Activated CD8-positive, alpha-beta memory T cell treated with anti-CD3 and anti-CD28 coated beads, Interleukin-2, amount 50 U/mL, for 1 hour (primary cell): Measurements from ENCODE around the gene SKAP2.

Experiments used
- DNase-seq: peaks from one replicate; pipeline ENCODE4 v3.0.0-alpha.2; 2020; ENCODE audit errors: extremely low read depth

SKAP2 gene

DNA sequence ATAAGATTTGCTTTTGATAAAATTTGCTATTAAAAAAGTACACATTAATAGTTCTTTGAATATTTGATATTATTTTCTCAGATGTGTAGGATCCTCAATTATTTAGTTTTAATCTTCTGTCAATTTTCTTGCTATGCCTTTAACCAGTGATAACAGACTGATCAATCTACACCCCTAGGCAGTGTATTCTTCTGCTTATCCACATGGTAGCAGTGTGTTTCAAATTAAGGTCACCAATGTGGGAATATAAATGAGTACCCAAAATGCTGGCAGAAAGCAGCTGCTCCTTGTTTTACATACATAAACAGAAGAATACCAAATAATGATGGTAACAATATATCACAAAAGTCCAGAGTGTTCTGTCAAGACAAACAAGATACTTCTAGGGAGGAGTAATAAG is 87.0 kb downstream of the SKAP2 start:
- DNase-seq, result no peak

DNA sequence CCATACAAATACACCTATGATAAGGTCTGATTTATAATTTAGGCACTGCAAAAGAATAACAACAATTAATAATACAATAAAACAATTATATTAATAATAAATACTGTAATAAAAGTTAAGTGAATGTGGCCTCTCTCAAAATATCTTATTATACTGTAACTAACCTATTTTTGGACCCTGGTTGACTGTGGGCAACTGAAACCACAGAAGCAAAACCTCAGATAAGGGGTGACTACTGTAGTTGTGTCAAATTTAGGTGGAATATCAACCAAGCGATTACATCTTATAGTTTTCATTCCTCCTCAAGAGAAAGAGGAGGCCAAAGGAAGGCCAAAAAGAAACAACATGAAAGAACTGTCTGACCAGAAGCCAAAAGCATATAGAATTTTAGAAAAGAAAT is 103.9 kb downstream of the SKAP2 start:
- DNase-seq, result no peak

- no peak for DNase-seq
Measured at GRCh38 chr7:26759108-26759507, 105.3 kb downstream of the SKAP2 start.

- no peak for DNase-seq
Measured at GRCh38 chr7:26743205-26743604, 121.2 kb downstream of the SKAP2 start.

GRCh38 chr7:26735976-26736600 is 128.3 kb downstream of the SKAP2 start:
- DNase-seq, result no peak

- no peak for DNase-seq
Measured at GRCh38 chr7:26729150-26729775, 135.1 kb downstream of the SKAP2 start.

GRCh38 chr7:26726051-26726450 is 138.3 kb downstream of the SKAP2 start:
- no peak for DNase-seq

DNA sequence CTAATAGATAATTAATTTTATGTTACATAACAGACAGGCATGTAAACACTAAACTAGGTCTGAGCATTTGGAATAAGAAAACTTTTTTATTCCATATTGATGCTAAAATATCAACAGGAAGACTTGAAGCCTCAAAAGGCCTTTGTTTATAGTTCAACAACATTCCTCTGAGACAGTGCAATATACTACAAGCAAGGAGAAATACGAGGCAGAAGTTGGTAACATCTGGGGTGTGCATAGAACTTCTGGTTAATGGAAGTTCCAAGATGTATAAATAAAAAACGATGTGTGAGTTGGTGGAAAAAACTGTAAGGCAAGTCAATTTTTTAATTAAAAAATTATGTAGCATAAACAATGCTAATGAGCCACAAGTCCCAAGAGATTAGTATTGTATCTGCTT is 139.6 kb downstream of the SKAP2 start:
- DNase-seq, result no peak

DNA sequence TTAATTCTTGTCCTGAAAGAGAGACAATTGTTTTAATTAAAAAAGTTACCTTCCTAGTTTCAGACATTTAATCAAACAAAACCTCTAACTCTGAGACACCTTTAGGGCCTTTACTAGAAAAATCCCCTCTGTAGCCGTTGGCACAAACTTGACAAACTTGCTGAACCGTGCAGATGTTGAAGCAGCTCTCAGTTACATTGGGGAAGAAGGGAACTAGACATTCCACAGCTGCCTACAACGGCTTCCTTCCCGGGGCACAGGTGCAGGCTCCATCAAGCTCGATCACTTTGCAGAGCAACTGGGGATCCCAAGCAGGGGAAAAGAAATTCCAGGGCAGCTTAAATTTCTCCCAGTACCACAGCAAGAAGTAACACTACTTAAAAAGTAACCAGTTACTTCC is 141.3 kb downstream of the SKAP2 start:
- no peak for DNase-seq

DNA sequence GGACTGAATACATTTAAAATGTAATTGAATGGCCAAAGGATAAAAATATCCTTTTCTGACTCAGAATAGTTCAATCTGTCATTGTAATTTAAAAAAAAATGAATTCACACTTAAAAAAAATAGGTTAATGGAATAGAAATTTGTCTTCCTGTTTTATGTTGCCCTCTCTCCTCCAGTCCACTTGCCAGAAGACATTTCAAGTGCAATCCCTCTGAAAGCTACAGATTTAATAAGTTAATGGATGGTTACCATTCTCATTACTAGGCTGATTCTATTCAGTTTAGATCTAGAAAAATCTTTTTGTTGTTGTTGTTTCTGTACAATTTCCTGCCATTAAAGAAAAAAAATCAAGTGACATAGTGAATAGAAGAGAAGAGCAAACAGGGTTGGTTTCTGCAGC is 142.9 kb downstream of the SKAP2 start:
- no peak for DNase-seq

GRCh38 chr7:26718063-26718462 is 146.3 kb downstream of the SKAP2 start:
- DNase-seq, result no peak

DNA sequence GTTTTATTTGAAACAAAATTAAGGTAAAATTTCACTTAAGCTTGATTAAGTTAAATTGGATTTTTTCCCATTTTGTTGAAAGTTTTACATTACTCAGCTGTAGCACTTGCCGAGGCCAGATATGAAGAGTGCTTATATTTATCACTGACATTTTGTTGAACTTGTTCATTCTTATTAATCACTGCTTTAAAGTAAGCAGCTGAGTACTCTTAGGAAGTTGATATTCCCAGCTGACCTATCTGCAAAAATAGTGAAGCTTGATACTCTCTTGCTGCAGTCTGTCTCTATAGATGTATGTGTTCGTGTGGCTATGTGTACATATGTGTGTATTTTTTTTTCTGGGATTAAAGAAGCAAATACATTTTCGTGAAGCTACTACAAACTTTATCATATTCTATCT is 150.0 kb downstream of the SKAP2 start:
- DNase-seq, result no peak

DNA sequence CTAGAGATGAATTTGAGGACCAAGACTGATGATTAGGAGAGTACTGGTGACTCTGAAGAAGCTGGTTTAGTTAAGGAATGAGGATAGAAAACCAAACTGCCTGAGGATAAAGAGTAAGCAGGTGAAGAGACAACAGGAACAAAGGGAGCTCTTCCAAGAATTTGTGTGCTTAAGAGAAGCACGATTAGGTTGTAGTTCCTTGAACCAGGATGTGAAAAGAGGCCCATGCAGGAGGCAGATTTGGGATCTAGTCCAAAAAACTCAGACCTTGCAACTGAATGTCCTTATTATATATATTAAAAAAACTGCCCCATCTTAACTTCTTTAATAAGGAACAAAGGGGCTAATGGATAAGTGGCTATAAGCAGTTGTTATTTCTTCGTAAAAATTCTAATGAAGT is 150.4 kb downstream of the SKAP2 start:
- DNase-seq, result no peak

GRCh38 chr7:26709210-26709990 is 155.0 kb downstream of the SKAP2 start:
- DNase-seq, result no peak

DNA sequence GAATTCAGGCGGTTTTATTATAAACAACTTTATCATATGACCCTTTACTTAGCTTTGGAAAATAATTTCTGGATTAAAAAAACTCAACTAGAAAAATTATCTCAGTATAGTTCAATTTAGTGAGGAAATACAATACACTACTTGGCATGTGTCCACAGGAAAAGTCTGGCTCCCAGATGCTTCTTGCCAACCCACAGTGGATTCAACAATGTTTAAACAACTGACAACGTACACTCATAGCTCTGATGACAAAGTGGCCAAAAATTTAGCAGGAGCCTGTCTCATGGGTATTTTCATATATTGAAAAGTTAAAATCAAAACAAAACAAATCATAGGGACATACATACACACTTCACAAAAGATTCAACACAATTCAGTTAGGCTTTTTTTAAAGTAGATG is 158.8 kb downstream of the SKAP2 start:
- DNase-seq, result no peak

- DNase-seq, result no peak
Measured at GRCh38 chr7:26704786-26705185, 159.6 kb downstream of the SKAP2 start.

GRCh38 chr7:26704036-26704435 is 160.4 kb downstream of the SKAP2 start:
- DNase-seq, result no peak

DNA sequence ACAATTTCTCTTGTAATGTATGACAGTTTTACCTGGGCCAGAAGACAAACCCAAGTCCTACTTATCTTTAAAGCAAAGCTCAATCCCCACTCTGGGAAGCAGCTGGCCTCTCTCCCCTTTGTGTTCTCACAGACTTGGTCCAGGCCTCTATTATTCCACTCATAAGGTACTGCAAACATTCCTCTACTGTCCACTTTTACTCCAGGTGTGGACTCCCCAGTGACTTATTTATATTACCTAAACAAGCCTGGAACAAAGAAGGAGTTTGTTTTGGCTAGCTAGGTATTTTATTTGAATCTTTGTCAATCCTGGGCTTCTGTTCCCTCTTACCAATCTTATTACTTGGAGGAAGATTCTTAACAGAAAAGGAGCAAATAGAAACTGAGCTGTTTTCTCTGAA is 163.5 kb downstream of the SKAP2 start:
- DNase-seq, result no peak

- no peak for DNase-seq
Measured at GRCh38 chr7:26700386-26700785, 164.0 kb downstream of the SKAP2 start.

DNA sequence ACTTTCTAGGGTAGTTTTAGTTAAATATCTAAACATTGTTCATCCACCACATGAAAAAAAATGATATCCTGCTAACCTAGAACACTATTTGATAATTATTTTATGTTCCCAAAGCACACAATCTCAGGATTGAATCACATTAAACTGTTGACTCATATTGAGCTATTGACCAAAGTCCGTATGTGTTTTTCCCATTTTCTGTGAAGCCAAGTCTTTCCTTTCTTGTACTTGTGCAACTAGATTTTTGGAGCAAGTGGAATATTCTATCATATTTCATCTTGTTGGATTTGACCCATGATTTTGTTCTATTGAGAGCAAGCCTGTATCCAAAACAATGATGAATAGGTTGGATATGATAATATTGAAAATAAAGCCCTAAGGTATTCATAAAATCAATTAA is 164.6 kb downstream of the SKAP2 start:
- no peak for DNase-seq

GRCh38 chr7:26698806-26699205 is 165.6 kb downstream of the SKAP2 start:
- no peak for DNase-seq

DNA sequence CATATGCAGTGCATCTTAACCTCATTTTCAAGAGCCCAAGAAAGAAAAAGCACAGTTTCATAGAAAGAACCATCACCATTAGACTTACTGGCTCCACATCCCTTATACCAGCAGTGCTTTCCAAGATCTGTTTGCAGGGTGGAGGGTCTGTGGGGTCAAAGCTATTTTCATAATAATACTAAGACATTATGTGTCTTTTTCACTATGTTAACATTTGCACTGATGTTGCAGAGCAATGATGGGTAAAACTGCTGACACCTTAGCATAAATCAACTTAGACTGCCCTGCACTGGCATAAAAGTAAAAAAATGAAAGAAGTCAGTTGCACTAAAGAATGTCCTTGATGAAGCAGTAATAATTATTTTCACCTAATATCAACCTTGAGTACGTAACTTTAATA is 166.2 kb downstream of the SKAP2 start:
- no peak for DNase-seq

DNA sequence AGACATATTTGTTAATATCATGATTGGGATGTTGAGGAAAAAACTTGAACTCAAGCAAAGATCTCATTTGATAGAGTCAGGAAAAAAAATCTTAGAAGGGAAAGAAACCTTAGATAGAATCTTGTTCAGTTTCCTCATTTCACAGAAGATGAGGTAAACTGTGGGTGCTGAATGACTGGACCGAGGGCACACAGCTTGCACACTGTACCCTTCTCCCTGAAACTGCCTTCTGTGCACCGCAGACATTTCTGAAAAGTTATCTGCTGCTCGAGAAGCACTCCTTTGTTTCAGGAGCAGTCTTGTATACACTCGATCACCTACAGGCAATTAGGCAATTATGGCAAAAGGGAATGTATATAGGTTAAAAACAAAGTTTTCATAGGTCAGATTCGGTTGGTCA is 167.4 kb downstream of the SKAP2 start:
- DNase-seq, result no peak
